Tibial artery (tissue), 4 donors: Measurements from ENCODE around the gene FOXL1.

ENCODE experiments used
- DNase-seq, 2 donors: peaks; one replicate each; pipeline ENCODE4 v3.0.0-alpha.2; 2019
- H3K27ac ChIP-seq, 2 donors: fragments of 200-600 bp; sonication (generic) in 1 of 2; 1 replicate in 1 of 2; 2 replicates in 1 of 2; pipeline ENCODE4 v1.5.1; 2018 to 2019; ENCODE audit warnings: mild to moderate bottlenecking in 1 of 2
- H3K27me3 ChIP-seq, 2 donors: fragments of 200-600 bp; sonication (generic) in 1 of 2; one replicate each; pipeline versions ENCODE4 v1.5.1 to v1.6.0; 2016 to 2019
- H3K36me3 ChIP-seq, 3 donors: fragments of 200-600 bp; sonication (generic) in 2 of 3; one replicate each; pipeline ENCODE4 v1.5.1; 2016 to 2019; ENCODE audit warnings: mild to moderate bottlenecking in 2 of 3
- H3K4me1 ChIP-seq, 4 donors: fragments of 200-600 bp; sonication (generic) in 2 of 4; 1 replicate in 3 of 4; 2 replicates in 1 of 4; pipeline ENCODE4 v1.5.1; 2016 to 2019
- H3K4me3 ChIP-seq, 2 donors: fragments of 200-600 bp; sonication (generic) in 1 of 2; 1 replicate in 1 of 2; 2 replicates in 1 of 2; pipeline ENCODE4 v1.5.1; 2018 to 2019; ENCODE audit warnings: mild to moderate bottlenecking in 2 of 2
- H3K9me3 ChIP-seq, 3 donors: fragments of 200-600 bp; sonication (generic) in 1 of 3; one replicate each; pipeline ENCODE4 v1.5.1; 2016 to 2019
- intact Hi-C: fragments of 100-400 bp; cut with DNase I; formaldehyde crosslinking; loops from one replicate; pipeline ENCODE4 v1.15.0; 2023; ENCODE audit warnings: low total_unique reads
- TF ChIP-seq, protein P1 (sequence below), 2 experiments: fragments of 200-600 bp in 1 of 2; fragments of 450-650 bp in 1 of 2; IDR thresholded peaks; one replicate each; pipeline ENCODE4 v1.5.1; 2017 to 2019; ENCODE audit warnings: antibody characterized with exemption in 2 of 2, mild to moderate bottlenecking in 1 of 2, moderate library complexity in 1 of 2

Gene FOXL1

DNA sequence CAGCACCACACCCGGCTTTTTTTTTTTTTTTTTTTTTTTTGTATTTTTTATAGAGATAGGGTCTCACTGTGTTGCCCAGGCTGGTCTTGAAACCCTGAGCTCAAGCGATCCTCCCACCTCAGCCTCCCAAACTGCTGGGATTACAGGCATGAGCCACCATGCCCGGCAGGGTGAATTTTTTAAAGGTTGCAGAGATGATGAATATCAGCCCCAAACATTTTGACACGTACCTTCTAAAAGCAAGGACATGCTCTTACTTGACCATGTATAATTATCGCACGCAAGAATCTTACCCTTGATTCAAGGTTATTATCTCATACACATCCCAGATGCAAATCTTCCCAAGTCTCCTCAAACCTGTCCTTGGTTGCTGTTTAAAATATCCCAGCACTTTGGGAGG lies 16.0 kb upstream of the FOXL1 start:
- intact Hi-C loops: loop anchor here (5.0 kb wide), 3 partner anchors 640 to 820 kb away; partner anchors contain the start of gene FBXO31
- peak in 1 of 2 donors; percentile 33 for DNase-seq
- no peaks in the 10 kb centered on the region for H3K27me3 ChIP-seq

DNA sequence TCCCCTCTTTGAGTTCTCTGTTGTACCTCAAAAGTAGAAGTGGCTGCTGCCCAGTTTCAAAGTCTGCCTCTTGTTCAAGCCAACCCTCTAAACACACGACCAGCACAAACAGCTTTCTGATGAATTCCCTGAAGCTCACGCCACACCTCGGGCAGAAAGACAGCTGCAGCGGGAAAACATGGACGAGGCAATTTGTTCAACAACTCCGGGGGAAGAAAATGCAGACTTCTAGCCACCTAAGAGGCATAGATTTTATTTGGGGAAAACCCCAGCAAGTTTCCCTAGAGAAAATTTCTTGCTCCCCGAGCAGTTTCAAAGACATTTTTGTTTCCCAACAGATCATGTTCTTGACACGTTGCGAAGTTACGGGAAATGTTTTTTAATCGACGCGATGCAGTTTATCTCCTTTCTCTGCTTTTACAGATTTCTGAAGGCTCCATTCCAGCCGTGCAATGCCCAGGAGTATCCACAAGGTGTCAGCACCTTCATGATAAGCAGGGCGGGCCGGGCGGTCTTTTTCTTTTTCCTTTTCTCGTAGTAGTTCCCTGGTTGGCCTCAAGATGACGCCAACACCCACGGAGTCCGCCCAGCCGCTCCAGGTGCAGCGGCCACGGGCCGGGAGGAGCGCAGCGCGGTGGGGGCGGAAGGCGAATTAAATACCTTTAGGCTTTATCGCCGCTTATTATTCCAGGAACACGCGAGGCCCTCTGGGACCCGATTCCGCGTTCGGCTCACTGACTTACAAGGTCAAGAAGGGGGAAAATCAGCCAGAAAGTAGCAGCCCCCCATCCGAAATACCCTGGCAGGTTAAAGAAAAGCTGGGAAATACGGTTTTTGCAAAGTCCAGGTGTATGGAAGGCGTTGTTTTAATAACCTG lies 14.6 kb upstream of the FOXL1 start:
- Histone ChIP-seq H3K27ac (peak overlapping the region; percentile 95 to 97), H3K27me3 (no peaks in the 10 kb centered on the region), H3K4me1 (peaks cover 0 to 18% (median 8%) of the 10 kb centered on the region in 4 donors), H3K36me3 (peaks cover 0 to 2% (median 0%) of the 10 kb centered on the region in 3 donors), H3K9me3 (no peaks in the 10 kb centered on the region), H3K4me3 (peak overlapping the region; percentile 81 to 86)
- intact Hi-C loops: loop anchor here (5.0 kb wide), 3 partner anchors 639 to 819 kb away; partner anchors contain the start of gene FBXO31
- peak; percentile 95 for DNase-seq
- TF ChIP-seq, protein P1, sequence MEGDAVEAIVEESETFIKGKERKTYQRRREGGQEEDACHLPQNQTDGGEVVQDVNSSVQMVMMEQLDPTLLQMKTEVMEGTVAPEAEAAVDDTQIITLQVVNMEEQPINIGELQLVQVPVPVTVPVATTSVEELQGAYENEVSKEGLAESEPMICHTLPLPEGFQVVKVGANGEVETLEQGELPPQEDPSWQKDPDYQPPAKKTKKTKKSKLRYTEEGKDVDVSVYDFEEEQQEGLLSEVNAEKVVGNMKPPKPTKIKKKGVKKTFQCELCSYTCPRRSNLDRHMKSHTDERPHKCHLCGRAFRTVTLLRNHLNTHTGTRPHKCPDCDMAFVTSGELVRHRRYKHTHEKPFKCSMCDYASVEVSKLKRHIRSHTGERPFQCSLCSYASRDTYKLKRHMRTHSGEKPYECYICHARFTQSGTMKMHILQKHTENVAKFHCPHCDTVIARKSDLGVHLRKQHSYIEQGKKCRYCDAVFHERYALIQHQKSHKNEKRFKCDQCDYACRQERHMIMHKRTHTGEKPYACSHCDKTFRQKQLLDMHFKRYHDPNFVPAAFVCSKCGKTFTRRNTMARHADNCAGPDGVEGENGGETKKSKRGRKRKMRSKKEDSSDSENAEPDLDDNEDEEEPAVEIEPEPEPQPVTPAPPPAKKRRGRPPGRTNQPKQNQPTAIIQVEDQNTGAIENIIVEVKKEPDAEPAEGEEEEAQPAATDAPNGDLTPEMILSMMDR (IDR thresholded peaks at IDR 0.05): peak; percentile 100

More for the DNA sequence above, 16.0 kb upstream of the FOXL1 start:
- Histone ChIP-seq H3K27ac (no peak overlapping the region), H3K9me3 (no peaks in the 10 kb centered on the region), H3K36me3 (no peaks in the 10 kb centered on the region), H3K4me3 (no peak overlapping the region), H3K4me1 (peaks cover 0 to 18% (median 8%) of the 10 kb centered on the region in 4 donors)
- TF ChIP-seq, protein P1 (IDR thresholded peaks at IDR 0.05): no peak

DNA sequence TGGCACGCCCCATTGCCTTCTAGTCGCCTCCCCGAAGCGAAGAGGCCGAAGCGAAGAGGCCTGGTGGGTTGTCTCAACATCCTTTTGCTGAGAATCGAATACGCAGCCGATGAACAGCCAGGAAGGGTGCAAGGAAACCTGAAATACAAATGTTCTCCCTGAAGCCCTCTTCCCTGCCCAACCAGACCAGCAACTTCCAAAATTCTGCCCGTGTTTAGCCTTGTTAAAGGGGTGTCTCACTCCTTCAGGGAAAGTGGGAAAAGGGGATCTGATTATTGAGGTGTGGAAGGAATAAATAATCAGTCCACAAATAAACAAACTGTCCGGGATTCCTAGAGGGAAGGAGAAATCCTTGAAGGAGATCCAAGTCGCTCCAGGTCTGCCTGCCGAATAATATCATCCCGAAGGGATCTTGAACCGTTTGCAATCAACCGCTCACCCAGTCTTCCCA lies 13.1 kb upstream of the FOXL1 start:
- peak overlapping the region; percentile 95 to 97 for H3K27ac ChIP-seq

DNA sequence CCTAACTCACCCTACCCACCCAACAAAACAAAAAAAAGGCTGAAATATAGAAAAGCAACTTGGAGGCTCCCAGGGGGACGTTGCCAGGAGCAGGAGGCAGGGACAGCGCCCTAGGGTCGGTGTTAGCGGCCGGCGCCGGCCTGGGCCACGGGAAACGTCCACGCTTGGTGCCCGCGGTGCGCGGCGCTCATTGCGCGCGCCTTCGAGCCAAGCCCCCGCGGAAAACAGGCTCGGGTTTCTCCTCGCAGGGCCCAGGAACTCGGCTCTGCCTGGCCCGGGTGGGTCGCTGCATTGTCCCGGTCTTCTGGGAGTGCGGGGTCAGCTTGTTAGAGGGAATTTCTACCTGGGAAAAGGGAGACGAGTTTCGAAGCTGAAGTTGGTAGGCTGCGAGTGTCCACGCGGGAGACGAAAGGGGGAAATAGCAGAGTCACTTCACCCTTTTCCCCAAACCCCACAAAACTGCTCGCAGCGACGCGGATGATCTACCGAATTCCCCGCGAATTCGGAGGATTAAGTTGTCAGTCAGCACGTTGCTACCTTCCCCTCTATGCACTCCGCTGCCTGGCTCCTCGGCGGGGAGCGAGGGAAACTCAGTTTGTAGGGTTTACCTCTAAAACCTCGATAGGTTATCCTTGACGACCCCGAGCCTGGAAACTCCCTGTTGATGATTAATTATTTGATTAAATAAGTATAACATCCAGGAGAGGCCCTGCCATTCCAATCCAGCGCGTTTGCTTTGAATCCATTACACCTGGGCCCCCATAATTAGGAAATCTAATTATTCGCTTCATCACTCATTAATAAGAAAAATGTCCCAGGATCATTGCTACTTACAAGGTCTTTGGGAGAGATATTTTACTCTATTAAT lies 12.5 kb upstream of the FOXL1 start:
- Histone ChIP-seq H3K4me1 (peaks cover 0 to 18% (median 6%) of the 10 kb centered on the region in 4 donors), H3K36me3 (peaks cover 0 to 5% (median 0%) of the 10 kb centered on the region in 3 donors), H3K4me3 (peak overlapping the region; percentile 81 to 86), H3K27me3 (no peaks in the 10 kb centered on the region), H3K9me3 (no peaks in the 10 kb centered on the region), H3K27ac (peak overlapping the region; percentile 95 to 97)
- TF ChIP-seq, protein P1 (IDR thresholded peaks at IDR 0.05): no peak
- intact Hi-C loops: loop anchor here (2.0 kb wide), 1 partner anchor 495 kb away; no protein-coding TSS in a partner anchor
- DNase-seq: peak in 1 of 2 donors; percentile 67

More for the DNA sequence above, 13.1 kb upstream of the FOXL1 start:
- Histone ChIP-seq H3K4me3 (peak overlapping the region; percentile 81 to 86), H3K4me1 (peaks cover 0 to 18% (median 6%) of the 10 kb centered on the region in 4 donors), H3K9me3 (no peaks in the 10 kb centered on the region), H3K27me3 (no peaks in the 10 kb centered on the region), H3K36me3 (peaks cover 0 to 5% (median 0%) of the 10 kb centered on the region in 3 donors)
- intact Hi-C loops: no loop called here
- DNase-seq: peak in 1 of 2 donors; percentile 60
- TF ChIP-seq, protein P1 (IDR thresholded peaks at IDR 0.05): no peak

DNA sequence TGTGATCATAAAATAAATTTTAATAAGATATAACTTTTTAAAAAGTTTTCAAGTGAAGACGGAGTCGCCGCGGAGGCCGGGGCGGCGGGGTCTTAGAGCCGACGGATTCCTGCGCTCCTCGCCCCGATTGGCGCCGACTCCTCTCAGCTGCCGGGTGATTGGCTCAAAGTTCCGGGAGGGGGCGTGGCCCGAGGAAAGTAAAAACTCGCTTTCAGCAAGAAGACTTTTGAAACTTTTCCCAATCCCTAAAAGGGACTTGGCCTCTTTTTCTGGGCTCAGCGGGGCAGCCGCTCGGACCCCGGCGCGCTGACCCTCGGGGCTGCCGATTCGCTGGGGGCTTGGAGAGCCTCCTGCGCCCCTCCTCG lies 11.8 kb upstream of the FOXL1 start, which contains the start of gene FOXC2:
Gene FOXC2 (plus strand): TSS at position 229 of the 365 bp plus-strand sequence. CDS start 507 bp downstream, outside the sequence.
- Histone ChIP-seq H3K27me3 (no peaks in the 10 kb centered on the region), H3K36me3 (peaks cover 0 to 5% (median 0%) of the 10 kb centered on the region in 3 donors), H3K4me3 (peak within 1 kb of the TSS; percentile 81 to 86), H3K4me1 (peaks cover 0 to 18% (median 8%) of the 10 kb centered on the region in 4 donors), H3K27ac (peak within 1 kb of the TSS; percentile 95 to 97), H3K9me3 (no peaks in the 10 kb centered on the region)
- peak; percentile 92 to 98 for DNase-seq
- intact Hi-C loops: loop anchor here (2.0 kb wide), 1 partner anchor 494 kb away; no protein-coding TSS in a partner anchor
- TF ChIP-seq, protein P1 (IDR thresholded peaks at IDR 0.05): peak in 1 of 2 experiments; percentile 4
